Mucosa of stomach (tissue), 1 donor: Measurements from ENCODE around the gene NPHP1.

Experiments
- H3K27me3 ChIP-seq: one replicate; pipeline ENCODE4 v1.7.0; 2013; ENCODE audit warnings: mild to moderate bottlenecking, low read length; ENCODE audit not compliant: control insufficient read depth, insufficient read depth
- H3K36me3 ChIP-seq: one replicate; pipeline ENCODE4 v1.7.0; 2013; ENCODE audit warnings: low read length; ENCODE audit not compliant: control insufficient read depth, insufficient read depth
- H3K4me1 ChIP-seq: one replicate; pipeline ENCODE4 v1.7.0; 2013; ENCODE audit warnings: mild to moderate bottlenecking, low read length; ENCODE audit not compliant: control insufficient read depth, insufficient read depth
- H3K4me3 ChIP-seq: one replicate; pipeline ENCODE4 v1.7.0; 2013; ENCODE audit warnings: low read length
- H3K9ac ChIP-seq: one replicate; pipeline ENCODE4 v1.7.0; 2013; ENCODE audit warnings: mild to moderate bottlenecking, low read length, moderate library complexity
- H3K9me3 ChIP-seq: one replicate; pipeline ENCODE4 v1.7.0; 2013; ENCODE audit warnings: mild to moderate bottlenecking, low read length, moderate library complexity; ENCODE audit not compliant: control insufficient read depth
- donor health status: Pancreatic carcinoma.

Gene NPHP1

DNA sequence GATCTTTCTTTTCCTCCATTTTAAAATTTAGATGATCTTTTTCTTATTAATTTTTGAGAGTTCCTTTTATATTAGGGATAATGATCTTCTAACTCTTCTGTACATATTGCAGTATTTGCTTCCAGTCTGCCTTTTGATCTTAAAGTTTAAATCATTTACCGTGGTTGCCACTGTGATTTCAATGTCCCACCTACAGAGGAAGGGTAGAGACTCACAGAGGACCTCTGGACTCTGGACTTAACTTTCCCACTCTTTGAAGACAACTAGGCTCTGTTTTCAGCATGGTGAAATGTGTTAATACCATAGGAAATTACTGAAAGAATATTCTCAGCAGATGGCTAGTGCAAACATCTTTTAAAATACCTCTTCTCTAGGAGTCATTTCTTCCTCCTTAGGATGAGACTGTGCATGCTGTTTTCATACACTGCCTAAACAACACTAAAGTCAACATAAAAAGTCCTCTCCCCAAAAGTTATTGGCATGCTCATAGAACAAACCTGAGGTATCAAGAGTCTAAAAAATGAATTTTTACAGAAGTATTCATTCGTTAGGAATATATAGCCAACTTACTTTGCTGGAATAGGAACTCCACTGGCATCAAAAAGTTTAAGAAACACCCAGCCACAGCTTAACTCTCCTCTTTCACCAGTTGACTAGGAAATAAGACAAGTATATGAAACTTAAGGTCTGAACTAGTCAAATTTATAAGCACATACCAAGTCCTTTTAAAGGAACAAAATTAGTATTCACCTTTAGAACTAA lies 58.4 kb downstream of the NPHP1 start:
- no peaks in the 10 kb centered on the region for H3K36me3 ChIP-seq
- H3K9ac ChIP-seq: no peak overlapping the region
- H3K9me3 ChIP-seq: no peaks in the 10 kb centered on the region
- H3K27me3 ChIP-seq: no peaks in the 10 kb centered on the region
- H3K4me1 ChIP-seq: peaks cover 4% of the 10 kb centered on the region
- no peak overlapping the region for H3K4me3 ChIP-seq

- Histone ChIP-seq H3K36me3 (no peaks in the 10 kb centered on the region), H3K4me3 (no peak overlapping the region), H3K9me3 (no peaks in the 10 kb centered on the region), H3K9ac (no peak overlapping the region), H3K4me1 (no peaks in the 10 kb centered on the region), H3K27me3 (no peaks in the 10 kb centered on the region)
Observed at GRCh38 chr2:110143982-110144381, 60.8 kb downstream of the NPHP1 start.

DNA sequence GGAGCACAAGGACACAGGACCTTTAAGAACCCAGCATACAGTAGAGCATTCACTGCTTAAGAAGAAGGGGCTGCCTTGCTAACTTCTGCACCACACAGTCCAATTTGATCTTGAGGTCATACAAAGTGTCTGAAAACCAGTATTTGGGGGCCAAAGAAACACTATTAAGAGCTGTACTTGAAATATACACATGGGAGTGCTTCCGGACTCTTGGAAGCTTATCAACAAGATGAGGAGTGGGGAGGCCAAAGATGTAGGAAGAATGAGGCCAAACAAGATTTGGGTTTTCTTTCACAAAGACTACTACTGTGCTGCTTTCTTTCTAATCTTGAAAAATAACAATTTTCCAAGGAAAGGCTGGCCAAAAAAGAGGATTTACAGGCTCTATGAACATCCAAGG lies 64.4 kb downstream of the NPHP1 start:
- Histone ChIP-seq H3K27me3 (no peaks in the 10 kb centered on the region), H3K9me3 (no peaks in the 10 kb centered on the region), H3K4me3 (no peak overlapping the region), H3K36me3 (no peaks in the 10 kb centered on the region), H3K4me1 (no peaks in the 10 kb centered on the region), H3K9ac (no peak overlapping the region)

DNA sequence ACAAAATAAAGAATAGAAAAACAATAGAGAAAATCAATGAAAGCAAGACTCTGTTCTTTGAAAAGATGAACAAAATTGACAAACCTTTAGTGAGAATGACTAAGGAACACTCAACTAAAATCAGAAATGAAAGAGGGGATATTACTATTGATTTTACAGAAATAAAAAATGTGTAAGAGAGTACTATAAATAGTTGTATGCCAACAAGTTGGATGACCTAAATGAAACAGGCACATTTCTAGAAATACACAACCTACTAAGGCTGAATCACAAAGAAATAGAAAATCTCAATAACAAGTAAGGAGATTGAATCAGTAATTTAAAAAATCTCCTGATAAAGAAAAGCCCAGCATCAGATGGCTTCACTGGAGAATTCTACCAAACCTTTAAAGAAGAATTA lies 70.8 kb downstream of the NPHP1 start:
- Histone ChIP-seq H3K4me1 (no peaks in the 10 kb centered on the region), H3K36me3 (no peaks in the 10 kb centered on the region), H3K27me3 (no peaks in the 10 kb centered on the region), H3K9me3 (no peaks in the 10 kb centered on the region), H3K9ac (no peak overlapping the region), H3K4me3 (no peak overlapping the region)

GRCh38 chr2:110131166-110131565 lies 73.6 kb downstream of the NPHP1 start:
- Histone ChIP-seq H3K9me3 (no peaks in the 10 kb centered on the region), H3K4me1 (no peaks in the 10 kb centered on the region), H3K9ac (no peak overlapping the region), H3K36me3 (no peaks in the 10 kb centered on the region), H3K4me3 (no peak overlapping the region), H3K27me3 (no peaks in the 10 kb centered on the region)

DNA sequence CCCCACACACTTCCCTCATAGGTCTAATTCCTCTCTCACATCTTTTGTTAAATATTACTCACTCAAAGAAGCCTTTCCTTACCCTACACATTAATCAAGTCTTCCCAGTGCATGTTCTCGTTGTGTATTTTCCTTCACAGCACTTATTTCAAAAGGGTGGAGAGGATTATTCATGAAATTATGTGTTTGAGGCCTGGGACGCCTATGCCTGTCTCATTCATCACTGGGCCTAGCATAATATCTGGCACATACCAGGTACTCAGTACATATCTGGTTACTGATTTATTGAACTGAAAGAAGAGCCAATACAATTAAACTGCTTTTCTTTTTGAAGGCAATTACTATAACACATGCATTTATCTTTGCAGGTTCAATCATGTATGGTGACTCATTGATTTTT lies 74.1 kb downstream of the NPHP1 start:
- Histone ChIP-seq H3K9ac (no peak overlapping the region), H3K36me3 (no peaks in the 10 kb centered on the region), H3K4me1 (no peaks in the 10 kb centered on the region), H3K27me3 (no peaks in the 10 kb centered on the region), H3K4me3 (no peak overlapping the region), H3K9me3 (no peaks in the 10 kb centered on the region)

DNA sequence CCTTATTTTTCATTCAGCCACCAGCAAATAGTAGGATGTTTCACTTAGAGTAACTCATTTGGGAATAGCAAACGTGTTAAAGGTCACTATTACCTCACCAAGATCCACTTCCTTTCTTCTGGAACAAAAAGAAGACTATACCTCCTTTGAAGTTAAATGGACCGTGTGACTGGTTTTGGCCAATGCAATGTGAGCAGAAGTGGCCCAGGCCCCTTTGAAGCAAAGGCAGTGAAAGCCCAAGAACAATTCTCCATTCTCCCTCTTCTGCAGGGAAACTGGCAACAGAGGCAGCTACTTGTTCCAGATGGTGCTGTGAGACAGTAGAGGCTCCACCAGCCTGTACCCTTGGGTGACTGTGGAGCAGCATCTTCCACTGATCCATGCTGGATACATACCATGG lies 77.9 kb downstream of the NPHP1 start:
- Histone ChIP-seq H3K9me3 (no peaks in the 10 kb centered on the region), H3K4me3 (no peak overlapping the region), H3K36me3 (no peaks in the 10 kb centered on the region), H3K27me3 (no peaks in the 10 kb centered on the region), H3K4me1 (no peaks in the 10 kb centered on the region), H3K9ac (no peak overlapping the region)

DNA sequence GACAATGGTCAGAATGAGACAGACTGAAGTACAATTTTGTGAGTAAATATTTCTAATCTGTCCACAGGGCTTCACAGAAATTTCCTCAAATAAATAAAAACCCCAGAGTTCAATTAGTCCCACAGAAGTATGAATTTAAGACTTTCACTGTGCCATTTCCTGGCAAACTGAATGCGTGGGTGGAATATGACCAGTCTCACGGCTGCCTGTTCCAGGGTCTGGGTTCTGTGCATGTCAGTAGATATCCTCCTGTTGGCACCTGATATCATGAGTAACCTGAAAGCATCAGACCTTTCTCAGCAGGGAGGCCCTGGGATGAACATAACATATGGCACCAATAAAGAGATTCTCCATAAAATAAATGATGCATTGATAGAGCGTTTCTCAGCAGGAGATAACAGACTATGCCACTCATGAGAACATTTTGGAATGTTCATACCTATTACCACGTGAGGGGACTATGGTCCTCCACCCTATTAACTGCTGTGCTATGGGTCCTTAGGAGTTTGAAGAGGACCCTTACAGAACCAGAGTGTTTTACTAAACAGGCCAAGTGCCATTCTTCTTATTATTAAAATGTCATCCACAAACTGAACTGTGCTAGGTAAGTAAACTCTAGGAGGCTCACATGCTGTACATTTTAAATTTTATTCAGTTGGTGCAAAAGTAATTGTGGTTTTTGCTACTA lies 78.6 kb downstream of the NPHP1 start:
- H3K4me1 ChIP-seq: no peaks in the 10 kb centered on the region
- H3K9me3 ChIP-seq: no peaks in the 10 kb centered on the region
- H3K36me3 ChIP-seq: no peaks in the 10 kb centered on the region
- no peaks in the 10 kb centered on the region for H3K27me3 ChIP-seq
- H3K4me3 ChIP-seq: no peak overlapping the region
- no peak overlapping the region for H3K9ac ChIP-seq

DNA sequence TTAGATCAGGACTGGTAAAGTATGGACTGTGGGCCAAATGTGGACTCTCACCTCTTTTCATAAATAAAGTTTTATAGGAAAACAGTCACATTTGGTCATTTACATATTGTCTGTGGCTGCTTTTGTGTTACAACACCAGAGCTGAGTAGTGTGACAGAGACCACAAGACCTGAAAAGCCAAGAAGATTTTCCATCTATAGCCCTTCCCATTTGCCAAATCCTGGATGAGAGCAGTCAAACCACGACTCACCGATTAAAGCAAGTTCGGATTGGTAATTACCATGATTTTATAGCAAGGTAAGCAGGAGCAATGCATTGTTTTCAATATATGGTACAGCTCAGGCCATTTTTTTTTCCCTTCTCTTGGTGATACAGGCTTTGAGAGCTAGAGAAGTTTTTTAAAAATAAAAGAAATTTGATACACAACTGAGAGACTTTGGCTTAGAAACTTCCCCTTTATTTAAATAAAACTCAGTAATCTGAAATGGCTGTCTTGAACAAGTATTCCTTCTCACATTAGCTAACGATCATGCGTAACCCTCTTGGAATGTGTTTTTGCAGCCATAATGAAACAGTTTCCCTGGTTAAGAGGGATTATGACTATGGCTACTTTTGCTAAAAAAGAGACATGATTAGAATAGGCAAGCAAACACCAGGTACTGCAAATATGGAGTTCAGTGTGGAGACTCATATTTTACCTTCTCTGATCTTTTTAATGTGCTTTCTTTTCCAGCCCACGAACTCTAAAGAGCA lies 79.7 kb downstream of the NPHP1 start:
- Histone ChIP-seq H3K36me3 (no peaks in the 10 kb centered on the region), H3K4me1 (no peaks in the 10 kb centered on the region), H3K27me3 (no peaks in the 10 kb centered on the region), H3K9ac (no peak overlapping the region), H3K9me3 (no peaks in the 10 kb centered on the region), H3K4me3 (no peak overlapping the region)

DNA sequence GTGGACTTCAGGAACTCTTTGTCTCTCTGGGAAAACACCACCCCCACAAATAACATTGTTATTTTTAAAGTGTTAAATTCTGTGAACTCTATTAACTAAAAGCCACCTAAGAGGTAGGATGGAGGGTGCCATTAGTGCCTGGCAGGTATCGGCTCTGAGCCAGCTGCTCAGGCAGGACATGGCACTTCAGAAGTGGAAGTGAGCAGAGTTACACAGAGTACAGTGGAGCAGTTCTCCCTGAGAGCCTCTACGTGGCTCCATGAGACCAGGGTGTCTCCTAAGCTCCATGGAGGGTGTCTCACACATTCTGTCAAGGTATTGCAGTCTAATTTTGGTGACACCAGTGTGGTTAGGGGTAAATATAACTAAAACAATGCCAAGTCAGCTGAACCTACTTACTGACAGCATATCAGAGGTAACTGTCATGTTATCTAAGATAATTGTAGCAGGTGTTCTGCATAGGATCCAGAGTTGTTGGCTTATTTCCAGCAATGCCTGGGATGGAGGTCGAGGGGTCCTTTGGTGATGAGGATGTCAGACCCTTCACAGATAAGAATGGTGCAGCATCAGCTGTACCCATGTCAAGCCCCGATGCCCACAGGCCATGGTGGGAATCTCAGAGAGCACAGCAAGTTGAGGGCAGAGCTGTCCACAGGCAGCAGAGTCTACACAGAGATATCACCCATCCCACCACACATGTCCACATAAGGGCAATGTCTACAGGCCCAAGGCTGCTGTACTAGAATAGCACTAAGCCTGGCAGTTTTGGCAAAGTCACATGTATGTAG lies 80.6 kb downstream of the NPHP1 start:
- no peaks in the 10 kb centered on the region for H3K9me3 ChIP-seq
- H3K4me1 ChIP-seq: no peaks in the 10 kb centered on the region
- H3K9ac ChIP-seq: no peak overlapping the region
- no peaks in the 10 kb centered on the region for H3K27me3 ChIP-seq
- H3K4me3 ChIP-seq: no peak overlapping the region
- no peaks in the 10 kb centered on the region for H3K36me3 ChIP-seq

GRCh38 chr2:110121592-110121991 lies 83.2 kb downstream of the NPHP1 start:
- peaks cover 3% of the 10 kb centered on the region for H3K27me3 ChIP-seq
- H3K4me1 ChIP-seq: peaks cover 1% of the 10 kb centered on the region
- H3K9ac ChIP-seq: no peak overlapping the region
- H3K36me3 ChIP-seq: no peaks in the 10 kb centered on the region
- H3K9me3 ChIP-seq: no peaks in the 10 kb centered on the region
- no peak overlapping the region for H3K4me3 ChIP-seq

GRCh38 chr2:110121052-110121334 lies 83.8 kb downstream of the NPHP1 start:
- Histone ChIP-seq H3K27me3 (peaks cover 5% of the 10 kb centered on the region), H3K4me1 (peaks cover 7% of the 10 kb centered on the region), H3K9ac (no peak overlapping the region), H3K9me3 (no peaks in the 10 kb centered on the region), H3K36me3 (no peaks in the 10 kb centered on the region), H3K4me3 (no peak overlapping the region)
